Measurements from ENCODE around the gene FAM111A.

- TF ChIP-seq CTCF (IDR thresholded peaks at IDR 0.05 in 8 of 11, conservative IDR thresholded peaks at IDR 0.05 in 3 of 11) (peak; percentile 72 to 92 (median 90)), POLR2AphosphoS5 (IDR thresholded peaks at IDR 0.05) (no peak)
Observed at GRCh38 chr11:59158206-59159068, 15.8 kb downstream of the FAM111A start.
